NOMO-1 treated with DMSO at 0.1 percent for 48 hours (cell line): ENCODE results near the gene SRGAP1.
"Not testable (repeated sequence)": the region's sequence is repeated elsewhere in the genome, so short reads cannot be mapped to it uniquely, and the experiment has no call there.

Experiments used
- DNase-seq: peaks from one replicate; lab custom pipeline; 2025; ENCODE audit not compliant: unreplicated experiment; lab: John Stamatoyannopoulos, UW

The SRGAP1 gene

DNA sequence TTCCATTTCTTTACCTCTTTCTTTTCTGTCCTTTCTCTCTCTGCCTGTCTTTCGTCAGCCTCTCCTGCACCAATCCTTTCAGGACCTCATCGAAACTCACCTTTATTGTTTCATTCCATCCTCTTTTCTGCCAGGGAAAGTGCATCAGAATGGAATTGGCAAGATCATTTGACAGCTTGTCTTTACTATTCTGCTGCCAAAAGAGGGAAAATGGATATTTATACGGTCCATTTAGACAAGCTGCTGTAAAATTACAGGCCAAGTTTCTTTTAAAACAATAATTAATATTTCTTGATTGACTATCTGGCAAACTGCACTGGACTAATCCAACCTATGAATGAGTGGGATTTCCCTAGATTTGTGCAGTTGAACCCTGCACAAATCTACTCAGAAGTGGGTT, 7.6 kb upstream of the SRGAP1 start:
- DNase-seq: no peak

DNA sequence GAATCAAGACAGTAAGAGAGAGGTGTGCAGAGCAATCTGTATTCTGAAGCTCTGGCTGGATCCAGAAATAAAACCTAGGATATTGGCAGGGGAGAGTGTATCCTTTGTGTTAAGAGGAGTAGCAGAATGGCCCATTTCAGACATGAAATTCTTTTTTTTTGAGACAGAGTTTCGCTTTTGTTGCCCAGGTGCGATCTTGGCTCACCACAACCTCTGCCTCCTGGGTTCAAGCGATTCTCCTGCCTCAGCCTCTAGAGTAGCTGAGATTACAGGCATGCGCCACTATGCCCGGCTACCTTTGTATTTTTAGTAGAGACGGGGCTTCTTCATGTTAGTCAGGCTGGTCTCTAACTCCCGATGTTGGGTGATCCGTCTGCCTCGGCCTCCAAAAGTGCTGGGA, 6.1 kb upstream of the SRGAP1 start:
- no peak for DNase-seq

DNA sequence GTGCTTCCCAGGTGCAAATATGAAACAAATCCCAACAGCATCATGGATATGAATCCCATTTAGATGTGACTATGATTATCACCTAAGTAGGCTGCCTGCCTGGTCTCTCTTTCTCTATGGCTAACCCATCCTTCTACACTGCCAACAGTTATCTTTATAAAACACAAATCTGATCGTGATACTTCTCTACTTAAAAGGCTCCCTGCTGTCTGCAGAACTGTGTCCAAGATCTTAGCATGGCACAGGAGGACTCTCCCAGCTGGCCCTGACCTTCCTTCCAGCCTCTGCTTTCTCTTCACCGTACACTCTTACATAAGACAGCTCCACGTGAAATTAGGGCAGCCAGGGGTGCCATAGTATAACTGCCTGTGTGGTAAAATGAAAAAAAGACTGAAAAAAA, 3.5 kb upstream of the SRGAP1 start:
- no peak for DNase-seq

DNA sequence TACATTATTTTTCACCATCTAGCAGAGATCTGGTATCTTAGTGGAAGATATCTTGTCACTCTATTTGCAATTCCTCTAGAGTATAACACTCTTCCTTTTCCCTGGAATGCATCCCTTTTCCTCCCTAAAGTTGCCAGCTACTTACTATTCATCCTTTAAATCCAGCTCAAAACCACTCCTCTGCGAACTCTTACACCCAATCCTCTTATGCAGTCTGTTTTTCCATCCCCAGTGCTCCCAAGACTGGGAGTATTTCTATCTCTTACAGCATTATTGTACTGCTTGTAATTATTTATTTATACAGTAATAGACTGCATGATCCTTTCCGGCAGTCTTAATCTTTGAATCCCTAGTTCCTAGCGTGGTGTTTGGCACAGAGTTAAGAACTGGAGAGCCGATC, 2.9 kb upstream of the SRGAP1 start:
- no peak for DNase-seq

DNA sequence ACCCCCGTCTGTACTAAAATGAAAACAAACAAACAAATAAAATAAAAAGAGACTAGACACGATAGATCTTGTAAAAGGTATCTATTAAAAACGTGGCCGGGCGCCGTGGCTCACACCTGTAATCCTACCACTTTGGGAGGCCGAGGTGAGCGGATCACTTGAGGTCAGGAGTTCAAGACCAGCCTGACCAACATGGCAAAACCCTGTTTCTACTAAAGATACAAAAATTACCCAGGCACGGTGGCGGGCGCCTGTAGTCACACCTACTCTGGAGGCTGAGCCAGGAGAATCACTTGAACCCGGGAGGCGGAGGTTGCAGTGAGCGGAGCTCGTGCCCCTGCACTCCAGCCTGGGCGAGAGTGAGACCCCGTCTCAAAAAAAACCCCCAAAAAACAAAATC, 1.8 kb upstream of the SRGAP1 start:
- not testable (repeated sequence) for DNase-seq

DNA sequence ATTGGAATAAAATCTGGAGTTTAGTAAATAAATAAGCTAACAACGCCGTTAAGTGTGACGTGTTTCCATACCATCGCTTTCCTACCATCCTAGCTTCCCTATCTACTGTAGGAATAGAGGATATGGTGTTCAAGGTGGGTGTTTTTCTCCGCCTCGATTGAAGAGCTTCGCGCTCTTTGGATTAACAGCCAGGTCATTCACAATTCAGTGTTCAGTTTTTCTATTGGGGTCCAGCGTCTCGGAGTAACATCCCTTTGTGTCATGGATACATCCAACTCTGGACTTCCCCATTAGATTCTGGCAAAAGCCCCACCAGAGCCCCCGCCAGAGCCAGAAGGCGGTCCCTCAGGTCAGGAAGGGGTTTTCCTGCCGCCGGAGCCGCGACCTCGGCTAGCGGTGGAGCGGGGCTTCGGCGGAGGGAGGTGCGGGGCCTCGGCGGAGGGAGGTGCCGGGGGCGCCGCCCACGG, 1.2 kb upstream of the SRGAP1 start:
- DNase-seq: no peak

DNA sequence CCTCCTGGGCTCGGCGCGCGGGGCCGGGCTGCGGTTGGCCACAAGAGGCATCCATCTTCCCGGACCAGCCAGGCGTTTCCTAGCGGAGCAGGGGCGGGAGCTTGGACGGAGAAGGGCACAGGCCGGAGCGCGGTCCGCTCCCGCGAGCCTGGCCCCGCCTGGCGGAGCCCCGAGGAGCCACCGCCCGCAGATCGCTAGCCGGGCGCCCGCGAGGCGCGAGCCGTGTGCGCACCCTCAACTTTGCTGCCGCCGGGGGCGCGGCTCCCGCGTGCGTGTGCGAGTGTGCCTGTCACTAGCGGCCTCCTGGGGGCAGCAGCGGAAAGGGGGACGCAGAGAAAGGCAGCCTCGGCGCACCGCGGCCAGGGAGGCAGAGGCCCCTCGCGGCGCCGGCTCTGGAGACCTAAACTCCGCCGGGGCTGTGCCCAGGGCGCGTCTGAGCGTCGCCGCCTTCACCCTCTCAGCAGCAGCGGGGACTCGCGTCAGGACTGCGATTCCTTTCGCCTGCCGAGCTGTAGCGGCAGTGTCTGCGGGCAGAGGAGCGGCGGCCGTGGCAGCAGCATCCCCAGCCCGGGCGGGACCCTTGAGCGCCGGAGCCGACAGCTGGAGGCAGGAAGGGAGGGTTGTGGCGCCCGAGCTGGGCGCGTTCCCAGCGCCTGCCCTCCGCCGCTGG, 644 bp upstream of the SRGAP1 start:
- peak; percentile 85 for DNase-seq

DNA sequence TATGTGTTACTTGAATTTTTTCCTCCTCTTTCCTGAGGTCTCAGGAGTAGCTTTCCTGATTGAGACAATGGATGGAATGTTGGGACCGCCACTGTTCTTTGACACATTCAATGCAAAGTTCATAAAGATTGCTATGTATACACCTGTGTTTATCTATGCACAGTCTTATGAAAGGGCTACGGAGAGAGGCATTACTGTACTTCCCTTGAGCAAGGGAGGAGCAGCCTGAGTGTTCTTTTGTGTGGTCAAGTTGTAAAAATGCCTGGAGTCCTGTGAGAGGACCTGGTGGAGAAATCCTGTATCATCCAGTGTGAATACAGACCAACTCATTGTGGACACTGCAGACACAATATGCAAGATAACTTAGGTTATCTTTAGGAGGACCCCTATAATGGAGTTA, 1.2 kb downstream of the SRGAP1 start:
- DNase-seq: peak; percentile 5

DNA sequence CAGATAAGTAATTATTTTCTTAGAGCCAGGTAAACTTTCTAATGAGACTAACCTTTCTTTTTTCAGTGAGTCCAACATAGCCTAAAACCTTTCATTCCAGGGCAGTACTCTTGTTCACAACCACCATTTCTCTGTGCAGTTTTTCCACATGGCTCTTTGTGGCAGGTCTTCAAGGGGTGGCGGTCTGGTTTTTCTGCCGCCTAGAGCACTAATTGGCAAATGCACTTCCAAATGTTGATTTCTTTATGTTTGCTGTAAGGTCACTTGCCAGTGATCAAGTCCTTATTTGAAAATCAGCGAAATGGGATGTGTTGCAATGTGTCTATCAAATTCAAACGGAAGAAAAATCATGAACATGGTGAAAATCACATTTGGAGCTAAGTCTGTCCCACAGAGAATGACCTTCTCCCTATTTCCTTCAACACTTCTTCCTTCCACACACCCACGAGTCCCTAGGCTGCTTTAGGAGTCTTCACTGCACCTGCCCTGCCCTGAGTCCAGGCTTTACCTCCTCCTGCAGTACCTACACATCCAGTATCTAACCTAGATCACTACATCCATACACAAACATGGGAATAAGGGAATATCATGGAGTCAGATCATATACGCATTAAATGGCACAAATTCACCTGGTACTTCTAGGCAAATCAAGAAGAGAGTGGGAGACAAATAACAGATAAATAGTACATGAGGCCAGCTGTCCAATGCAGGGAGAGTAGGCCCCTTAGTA, 1.9 kb downstream of the SRGAP1 start:
- DNase-seq: no peak

DNA sequence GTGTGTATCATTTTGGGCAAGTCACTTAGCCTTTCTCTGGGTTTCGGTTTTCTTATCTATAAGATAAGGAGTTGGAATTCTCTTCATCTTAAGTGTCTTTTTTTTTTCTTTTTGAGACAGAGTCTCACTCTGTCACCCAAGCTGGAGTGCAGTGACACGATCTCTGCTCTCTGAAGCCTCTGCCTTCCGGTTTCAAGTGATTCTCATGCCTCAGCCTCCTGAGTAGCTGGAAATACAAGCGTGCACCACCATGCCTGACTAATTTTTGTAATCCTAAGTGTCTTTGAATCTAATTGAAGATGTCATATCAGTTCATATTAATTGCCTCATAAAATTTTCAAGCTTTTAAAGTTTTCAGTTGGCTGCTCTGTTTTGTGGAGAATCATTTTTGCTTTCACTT, 4.0 kb downstream of the SRGAP1 start:
- DNase-seq: no peak

DNA sequence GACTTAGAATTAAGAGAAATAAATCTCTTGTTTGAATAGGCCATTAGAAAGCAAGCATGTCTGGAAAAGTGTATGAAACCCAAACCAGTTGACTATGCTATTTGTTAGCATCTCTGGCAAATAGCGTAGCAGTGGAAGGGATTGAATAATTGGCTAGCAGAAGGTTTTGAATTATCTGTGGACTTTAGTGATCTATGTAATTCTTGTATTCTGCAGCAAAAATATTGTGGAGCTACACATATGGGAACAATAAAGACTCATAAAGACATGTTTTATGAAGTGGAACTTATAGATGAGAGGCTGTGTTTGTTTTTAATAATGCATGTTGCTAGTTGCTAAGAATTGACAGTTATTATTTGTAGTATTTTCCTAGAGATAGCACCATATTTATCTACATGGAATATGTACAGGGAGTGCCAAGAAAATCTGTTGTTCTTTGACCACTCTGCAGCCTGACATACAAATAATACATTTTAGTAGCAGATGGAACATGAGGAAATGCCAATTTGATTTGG, 4.7 kb downstream of the SRGAP1 start:
- DNase-seq: no peak

DNA sequence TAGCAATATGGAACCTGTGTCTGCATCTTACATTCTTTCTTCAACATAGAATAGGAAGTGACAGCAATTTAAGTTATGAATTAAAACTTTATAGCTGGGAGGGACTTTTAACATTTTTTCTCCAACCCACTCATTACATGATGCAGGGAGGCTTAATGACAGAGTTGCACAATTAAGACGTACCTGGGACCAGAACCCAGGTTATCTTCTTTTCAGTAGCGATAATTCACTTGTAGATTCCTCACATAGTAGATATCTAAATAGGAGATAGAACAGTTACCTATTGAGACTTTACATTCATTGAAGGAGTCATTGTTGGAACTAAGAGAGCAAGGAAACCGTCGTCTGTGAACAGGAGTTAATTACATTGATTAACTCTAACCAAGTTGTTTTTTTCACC, 5.1 kb downstream of the SRGAP1 start:
- DNase-seq: no peak

DNA sequence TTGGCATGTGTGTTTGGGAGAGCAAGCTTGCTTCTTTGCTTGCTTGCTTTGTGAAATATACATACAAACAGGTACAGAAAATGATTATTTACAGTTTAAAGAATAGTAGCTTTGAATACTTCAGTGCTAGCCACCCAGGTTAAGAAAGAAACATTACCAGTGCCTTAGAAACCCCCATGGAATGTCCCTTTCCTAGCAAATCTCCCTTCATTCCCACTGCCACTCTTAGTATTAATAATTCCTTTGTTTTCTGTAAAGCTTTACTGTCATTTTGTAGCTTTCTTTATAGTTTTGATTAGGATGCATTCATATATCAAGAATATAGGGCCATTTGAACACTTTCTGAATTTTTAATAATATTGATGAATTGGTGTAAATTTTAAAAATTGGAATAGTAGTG, 9.5 kb downstream of the SRGAP1 start:
- no peak for DNase-seq

DNA sequence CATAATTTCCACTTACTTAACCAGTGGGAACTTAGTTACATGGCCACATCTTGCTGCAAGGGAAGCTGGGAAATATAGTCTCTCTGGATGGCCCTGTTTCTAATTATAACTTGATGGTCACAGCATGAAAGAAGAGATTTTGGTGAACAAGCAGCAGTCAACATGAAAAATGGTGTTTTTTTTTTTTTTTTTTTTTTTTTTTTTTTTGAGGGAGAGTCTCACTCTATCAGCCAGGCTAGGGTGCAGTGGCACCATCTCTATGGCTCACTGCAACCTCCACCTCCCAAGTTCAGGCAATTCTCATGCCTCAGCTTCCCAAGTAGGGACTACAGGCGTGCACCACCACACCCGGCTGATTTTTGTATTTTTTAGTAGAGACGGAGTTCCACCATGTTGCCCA, 10.8 kb downstream of the SRGAP1 start:
- no peak for DNase-seq

DNA sequence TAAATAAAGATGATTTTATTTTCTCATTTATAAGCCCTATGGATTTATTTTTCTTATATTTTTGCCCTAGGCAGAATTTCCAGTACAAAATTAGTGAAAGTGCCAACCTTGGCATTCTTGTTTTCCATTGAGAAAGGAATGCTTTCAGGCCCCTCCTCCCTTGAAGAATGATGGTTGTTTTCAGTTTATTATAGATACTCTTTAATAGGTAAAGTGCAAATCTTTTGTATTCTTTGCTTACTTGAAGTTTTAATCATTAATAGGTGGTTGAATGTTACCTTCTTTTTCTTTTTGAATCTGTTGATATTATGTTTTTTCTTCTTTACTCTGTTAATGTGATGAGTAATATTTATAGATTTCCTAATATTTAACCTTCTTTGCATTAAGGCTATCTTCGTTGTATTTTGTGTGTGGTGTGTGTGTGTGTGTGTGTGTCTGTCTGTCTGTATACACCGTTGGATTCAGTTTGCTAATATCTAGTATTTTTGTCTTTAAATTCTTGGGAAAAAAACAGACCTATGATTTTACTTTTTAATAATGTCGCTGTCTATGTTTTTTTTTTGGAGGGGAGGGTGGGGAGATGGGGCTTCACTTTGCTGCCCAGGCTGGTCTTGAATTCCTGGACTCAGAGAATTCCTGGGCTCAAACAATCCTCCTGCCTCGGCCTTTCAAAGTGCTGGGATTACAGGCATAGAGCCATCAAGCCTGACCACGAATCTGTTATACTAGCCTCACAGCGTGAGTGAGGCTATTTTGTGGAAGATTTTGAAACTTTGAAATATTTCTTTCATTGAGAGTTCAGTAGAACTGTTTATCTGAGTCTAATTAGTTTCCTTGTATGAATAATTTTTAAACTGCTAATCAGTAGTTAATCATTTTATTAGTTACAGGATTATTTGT, 13.5 kb downstream of the SRGAP1 start:
- no peak for DNase-seq

DNA sequence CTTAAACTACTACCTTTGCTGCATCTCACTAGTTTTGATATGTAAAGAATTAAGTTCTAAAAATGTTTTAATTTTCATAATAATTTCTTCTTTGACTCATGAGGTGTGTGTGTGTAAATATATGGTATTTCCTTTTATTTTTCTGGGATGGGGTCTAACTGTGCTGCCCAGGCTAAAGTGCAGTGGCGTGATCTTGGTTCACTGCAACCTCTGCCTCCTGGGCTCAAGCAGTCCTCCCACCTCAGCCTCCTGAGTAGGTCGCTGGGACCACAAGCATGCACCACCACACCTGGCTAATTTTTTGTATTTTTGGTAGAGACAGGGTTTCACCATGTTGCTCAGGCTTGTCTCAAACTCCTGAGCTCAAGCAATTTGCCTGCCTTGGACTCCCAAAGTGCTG, 15.4 kb downstream of the SRGAP1 start:
- not testable (repeated sequence) for DNase-seq

DNA sequence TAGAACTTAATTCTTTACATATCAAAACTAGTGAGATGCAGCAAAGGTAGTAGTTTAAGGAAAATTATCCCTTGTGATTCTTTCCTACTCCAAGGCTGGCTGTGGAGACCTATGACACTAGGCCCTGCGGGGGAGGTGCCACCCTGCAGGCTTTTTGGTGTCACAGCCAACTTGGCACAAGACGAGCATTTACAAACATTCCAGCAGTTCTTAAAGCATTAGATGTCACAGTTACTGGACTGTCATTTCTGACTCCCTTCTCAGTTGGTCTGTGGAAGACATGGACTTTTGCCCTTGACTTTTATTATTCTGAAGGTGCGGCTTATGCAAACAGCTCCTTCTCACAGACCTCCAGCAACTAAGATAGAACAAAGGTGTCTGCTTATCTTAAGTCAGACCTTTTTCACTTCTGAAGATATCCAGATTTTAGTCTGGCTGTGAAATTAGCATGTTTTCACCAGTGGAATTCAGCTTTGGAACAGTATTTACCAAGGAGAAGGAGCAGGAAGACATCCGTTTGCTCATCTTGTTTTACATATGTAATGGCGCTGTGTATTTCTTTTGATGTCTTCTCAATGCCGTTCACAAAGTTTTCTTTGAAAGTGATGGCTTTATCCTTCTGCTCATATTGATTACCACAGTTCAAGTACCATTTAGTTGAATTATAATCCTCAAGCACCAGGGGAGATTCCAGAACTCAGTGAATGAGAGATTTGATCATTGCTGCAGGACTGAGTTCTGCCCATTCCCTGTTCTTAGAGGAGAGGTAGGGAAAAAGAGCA, 17.9 kb downstream of the SRGAP1 start:
- no peak for DNase-seq

DNA sequence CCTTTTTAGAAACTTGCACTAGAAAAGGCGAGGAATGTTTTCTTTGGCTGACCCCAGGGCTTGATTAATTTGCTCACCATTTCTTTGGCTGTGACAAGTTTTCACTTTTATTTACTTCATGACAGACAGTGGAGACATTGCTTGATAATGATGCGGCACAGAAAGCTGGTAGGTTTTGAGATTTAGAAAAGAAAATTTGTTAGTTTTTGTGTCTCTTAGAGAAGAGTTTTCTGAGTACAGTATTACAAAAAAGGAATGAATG, 18.4 kb downstream of the SRGAP1 start:
- no peak for DNase-seq

DNA sequence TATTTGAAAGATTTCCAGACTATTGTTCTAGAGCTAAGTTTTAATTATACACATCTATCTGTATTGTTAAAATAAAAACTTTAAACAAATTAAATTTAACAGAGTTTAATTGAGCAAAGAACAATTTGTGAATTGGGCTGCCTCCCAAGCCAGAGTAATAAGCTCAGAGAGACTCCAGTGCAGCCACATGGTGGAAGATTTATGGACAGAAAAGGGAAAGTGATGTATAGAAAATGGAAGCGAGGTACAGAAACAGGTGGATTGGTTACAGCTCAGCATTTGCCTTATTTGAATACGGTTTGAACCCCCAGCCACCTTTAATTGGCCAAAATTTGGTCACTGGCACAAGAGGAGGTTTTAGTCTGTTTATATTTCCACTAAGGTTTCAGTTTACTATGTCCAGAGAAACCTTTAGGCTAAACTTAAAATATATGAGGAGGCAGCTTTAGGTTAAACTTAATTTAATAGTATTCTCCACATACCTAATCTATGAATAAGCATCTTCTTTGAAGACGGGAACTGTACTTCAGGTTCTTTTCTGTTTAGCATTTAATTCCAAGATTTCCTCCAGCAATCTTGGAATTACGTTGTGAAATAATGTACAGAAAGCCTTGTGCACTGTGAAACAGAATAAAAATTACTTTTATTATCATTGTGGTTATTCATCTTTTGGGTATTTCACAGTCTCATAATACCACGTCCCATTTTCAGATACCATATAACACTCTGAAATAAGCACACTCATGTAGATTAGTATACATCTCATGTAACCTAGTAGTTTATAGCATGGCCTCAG, 19.4 kb downstream of the SRGAP1 start:
- DNase-seq: no peak

DNA sequence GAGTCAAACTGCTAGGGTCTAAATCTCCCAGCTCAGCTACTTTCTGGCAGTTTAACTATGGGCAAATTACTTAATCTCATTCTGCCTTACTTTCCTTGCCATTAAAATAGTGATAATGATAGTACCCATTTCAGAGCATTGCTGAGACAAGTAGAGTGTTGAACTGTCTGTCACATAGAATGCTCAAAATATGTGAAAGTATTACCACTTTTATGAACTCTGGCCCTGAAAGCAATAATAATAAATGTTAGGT, 19.9 kb downstream of the SRGAP1 start:
- DNase-seq: no peak

DNA sequence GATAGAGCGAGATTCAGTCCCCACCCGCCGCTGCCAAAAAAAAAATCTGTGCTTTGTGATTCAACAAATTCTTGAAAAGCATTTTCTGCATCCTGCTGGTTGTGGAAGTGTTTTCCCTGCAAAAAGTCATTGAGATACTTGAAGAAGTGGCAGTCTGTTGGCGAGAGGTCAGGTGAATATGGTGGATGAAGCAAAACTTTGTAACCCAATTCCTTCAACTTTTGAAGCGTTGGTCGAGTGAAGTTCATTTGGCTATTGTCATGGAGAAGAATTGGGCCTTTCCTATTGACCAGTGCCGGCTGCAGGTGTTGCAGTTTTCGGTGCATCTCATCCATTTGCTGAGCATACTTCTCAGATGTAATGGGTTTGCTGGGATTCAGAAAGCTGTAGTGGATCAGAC, 20.9 kb downstream of the SRGAP1 start:
- DNase-seq: no peak
